HG02852 (cell line): ENCODE data around the gene CYTH3.
"Not testable (repeated sequence)": the region's sequence is repeated elsewhere in the genome, so short reads cannot be mapped to it uniquely, and the experiment has no call there.

Experiments
- ATAC-seq: cut with Tn5 transposase; IDR thresholded peaks from one replicate; pipeline ENCODE4 v1.9.1; 2021; ENCODE audit warnings: mild to moderate bottlenecking, moderate library complexity; ENCODE audit not compliant: unreplicated experiment

The CYTH3 gene, protein sequence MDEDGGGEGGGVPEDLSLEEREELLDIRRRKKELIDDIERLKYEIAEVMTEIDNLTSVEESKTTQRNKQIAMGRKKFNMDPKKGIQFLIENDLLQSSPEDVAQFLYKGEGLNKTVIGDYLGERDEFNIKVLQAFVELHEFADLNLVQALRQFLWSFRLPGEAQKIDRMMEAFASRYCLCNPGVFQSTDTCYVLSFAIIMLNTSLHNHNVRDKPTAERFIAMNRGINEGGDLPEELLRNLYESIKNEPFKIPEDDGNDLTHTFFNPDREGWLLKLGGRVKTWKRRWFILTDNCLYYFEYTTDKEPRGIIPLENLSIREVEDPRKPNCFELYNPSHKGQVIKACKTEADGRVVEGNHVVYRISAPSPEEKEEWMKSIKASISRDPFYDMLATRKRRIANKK

DNA sequence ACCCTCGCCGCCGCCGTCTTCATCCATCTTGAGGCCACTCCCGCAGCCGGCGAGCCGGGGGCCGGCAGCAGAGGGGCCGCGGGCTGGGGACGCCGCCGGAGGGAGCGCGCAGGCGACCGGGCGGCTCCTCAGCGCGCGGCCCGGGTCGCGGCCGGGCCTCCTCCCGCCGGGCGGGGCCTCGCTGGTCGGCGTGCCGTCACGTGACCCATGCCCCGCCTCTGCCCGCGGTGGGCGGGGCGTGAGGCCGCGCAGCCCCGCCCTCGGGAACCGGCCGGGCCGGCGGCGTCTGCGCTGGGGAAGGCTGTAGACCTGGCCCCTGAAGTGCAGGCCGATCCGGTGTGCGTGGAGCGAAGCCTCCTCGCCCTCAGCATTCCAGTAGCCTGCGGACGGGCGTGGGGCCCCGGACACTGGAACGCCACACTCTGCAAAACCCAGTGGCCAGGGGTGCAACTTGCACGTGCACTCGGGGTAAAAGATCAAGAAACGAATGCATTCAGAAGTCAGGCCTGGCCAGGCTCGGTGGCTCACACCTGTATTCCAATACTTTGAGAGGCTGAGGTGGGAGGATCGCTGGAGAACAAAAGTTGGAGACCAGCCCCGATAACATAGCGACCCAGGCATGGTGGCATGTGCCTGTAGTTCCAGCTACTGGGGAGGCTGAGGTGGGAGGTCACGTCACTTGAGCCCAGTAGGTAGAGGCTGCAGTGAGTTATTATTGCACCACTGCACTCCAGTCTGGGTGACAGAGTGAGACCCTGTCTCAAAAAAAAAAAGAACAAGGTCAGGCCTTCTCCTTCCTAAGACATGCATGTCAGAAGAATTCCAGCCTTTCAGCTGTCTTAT, at the start of gene CYTH3:
TSS of gene CYTH3 (minus strand) at position 144 of the 843 bp plus-strand sequence. CDS start at position 27, 117 bp downstream.
- ATAC-seq, result peak; percentile 87

DNA sequence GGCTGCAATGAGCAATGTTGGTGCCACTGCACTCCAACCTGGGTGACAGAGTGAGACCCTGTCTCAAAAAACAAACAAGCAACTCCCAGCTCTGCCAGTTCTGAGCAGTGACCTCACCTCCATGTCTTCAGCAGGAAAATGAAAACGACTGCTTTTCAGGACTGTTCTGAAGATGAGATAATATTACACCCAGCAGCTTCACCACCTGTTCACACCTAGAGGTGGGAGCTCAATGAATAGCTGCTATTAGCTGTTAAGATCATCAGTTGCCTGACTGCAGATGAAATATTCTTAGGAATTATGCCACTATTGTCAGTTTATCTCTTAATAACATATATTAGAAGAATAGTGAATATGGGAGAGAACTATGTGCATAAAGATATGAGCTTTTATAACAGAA, 48.4 kb upstream of the CYTH3 start:
- no peak for ATAC-seq

DNA sequence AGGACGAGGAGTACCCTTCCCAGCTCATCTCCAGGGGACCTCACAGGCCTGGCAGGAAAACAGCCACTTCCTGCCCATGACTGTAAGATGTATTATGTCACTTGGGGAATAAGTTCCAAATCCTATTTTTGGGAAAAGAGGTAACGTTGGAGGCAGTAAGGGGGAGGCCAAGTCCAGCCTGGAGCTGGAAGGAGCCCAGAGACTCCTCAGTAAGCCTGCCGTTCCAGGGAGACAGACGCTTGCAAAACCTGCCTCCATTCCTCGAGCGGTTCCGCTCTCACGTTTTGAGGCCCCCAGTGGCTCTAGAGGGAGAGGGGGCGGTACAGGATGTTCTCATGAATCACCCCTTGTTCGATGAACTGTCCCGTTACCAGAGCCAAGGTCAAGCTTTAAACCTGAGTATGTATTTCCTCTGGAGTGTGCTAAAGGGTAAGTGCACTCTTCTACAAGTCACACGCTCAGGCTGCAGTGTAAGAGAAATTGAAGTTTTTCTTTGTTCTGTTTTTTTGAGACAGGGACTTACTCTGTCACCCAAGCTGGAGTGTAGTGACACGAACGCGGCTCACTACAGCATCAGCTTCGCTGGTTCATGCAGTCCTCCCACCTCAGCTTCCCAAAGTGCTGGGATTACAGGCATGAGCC, 45.5 kb upstream of the CYTH3 start:
- no peak for ATAC-seq

DNA sequence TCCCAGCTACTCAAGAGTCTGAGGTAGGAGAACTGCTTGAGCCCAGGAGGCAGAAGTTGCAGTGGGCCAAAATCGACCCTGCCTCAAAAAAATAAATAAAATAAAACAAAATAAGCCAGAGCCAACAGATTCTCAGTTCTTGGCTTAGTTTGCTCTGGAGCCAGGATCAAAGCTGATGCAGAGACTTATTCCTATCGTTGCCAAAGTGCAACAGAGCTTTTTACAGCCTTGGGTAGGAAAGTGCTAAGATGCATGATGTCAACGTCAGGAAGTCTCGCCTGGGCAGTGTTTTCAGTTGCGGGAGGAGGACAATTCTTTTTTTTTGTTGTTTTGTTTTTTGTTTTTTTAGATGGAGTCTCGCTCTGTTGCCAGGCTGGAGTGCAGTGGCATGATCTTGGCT, 43.8 kb upstream of the CYTH3 start:
- no peak for ATAC-seq

DNA sequence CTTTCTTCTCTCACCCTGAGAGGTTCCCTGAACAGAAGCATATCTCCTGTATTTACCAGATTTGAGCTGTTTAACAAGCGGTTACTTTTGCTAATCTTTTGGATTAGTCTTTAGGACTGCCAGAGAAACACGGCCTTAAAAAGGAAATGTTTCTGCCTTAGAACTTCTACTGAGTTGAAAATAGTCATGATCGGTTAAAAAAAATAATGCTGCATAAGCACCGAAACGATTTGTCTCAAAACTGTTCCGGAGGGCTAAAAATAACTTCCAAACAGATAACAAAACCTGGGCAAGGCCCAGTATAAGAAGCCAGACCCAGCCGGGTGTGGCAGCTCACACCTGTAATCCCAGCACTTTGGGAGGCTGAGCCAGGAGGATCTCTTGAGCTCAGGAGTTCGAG, 43.3 kb upstream of the CYTH3 start:
- ATAC-seq, result no peak

DNA sequence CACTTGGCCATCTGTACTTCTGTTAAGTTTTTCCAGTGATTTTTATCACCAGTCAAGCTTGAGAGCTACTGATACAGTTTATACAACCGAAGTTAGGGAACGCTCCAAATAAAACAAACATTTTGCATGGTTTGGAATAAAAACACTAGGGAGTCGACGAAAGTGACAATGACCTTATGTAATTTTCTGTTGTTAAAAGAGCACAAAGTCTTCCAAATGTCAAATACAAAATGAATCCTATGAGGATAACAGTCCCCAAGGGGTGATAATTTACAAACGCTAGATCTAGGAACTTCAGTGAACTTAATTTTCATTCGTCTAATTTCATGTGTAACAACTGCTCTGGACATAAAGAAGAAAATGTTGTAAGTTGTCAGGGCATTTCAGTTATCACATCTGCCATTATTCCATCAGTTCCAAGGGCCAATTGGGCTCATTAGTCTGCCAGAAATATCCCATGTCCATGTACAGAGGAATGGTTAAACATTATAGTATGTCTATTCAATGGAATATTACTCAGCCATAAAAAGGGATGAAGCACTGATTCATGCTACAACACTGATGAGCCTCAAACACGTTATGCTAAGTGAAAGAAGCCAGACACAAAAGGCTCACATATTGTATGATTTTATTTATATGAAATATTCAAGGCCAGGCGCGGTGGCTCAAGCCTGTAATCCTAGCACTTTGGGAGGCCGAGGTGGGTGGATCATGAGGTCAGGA, 38.0 kb upstream of the CYTH3 start:
- ATAC-seq, result no peak

DNA sequence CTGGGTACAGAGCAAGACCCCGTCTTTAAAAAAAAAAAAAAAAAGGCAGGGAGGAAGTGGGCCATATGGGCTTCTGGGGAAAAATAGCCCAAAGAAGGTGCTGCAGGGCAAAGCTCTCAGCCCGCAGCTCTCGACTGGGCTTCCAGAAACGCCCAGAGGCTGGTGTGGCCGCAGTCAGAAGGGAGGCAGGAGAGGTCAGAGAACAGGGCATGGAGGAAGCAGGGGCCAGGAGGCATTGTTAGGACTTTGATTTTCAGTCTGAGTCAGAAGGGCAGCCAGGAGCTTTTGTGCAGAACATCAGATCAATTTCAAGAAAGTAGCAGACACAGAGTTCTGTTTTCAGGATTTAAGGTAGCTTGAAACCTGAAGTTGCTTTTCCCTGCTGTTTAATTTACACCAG, 35.3 kb upstream of the CYTH3 start:
- ATAC-seq, result no peak

DNA sequence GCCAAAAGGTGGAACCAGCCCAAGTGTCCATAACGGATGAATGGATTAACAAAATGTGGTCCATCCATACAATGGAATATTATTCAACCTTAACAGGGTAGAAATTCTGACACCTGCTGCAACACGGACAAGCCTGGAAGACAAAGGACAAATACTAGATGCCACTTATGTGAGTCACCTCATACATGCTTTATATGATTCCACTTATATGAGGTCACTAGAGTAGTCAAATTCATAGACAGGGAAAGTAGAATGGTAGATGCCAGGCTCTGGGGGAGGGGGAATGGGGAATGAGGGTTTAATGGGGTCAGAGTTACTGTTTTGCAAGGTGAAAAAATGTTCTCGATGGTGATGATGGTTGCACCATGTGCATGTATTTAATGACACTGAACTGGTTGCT, 34.0 kb upstream of the CYTH3 start:
- ATAC-seq, result no peak

DNA sequence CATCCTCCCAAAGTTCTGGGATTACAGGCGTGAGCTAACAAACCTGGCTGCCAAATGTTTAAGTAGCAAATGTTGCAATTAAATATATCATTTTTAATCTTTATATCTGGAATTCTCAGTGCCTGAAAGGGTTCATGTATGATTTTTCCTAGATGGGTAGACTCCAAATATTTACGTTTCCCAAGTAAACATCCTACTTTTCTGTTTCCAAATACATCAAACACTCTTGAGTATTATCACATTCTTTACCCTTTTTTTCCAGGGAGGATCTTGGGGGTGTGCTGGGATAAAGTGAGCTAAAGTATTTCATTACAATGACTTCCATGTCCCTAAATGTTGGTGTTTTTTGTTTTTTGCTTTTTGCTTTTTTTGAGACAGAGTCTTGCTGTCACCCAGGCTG, 32.9 kb upstream of the CYTH3 start:
- ATAC-seq, result no peak

DNA sequence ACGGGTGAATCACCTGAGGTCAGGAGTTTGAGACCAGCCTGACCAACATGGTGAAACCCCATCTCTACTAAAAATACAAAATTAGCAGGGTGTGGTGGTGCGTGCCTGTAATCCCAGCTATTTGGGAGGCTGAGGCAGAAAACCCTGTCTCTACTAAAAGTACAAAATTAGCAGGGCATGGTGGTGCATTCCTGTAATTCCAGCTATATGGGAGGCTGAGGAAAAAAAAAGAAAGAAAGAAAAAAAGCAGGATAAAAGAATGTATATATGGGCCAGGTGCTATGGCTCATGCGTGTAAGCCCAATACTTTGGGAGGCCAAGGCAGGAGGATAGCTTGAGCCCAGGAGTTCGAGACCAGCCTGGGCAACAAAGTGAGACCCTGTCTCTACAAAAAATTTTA, 29.0 kb upstream of the CYTH3 start:
- ATAC-seq, result not testable (repeated sequence)

DNA sequence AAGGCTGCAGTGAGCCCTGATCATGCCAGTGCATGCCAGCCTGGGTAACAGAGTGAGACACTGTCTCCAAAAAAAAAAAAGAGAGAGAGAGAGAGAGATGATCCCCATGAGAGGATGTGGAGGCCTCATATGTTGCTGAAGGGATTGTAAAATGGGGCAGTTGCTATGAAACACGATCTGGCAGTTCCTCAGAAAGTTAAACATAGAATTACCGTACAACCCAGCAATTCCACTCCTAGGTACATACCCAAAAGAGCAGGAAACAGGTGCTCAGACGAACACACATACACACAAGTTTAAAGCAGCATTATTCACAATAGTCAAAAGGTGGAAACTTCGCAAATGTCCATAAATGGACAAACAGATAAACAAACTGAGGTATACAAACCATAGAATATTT, 27.4 kb upstream of the CYTH3 start:
- ATAC-seq, result no peak

DNA sequence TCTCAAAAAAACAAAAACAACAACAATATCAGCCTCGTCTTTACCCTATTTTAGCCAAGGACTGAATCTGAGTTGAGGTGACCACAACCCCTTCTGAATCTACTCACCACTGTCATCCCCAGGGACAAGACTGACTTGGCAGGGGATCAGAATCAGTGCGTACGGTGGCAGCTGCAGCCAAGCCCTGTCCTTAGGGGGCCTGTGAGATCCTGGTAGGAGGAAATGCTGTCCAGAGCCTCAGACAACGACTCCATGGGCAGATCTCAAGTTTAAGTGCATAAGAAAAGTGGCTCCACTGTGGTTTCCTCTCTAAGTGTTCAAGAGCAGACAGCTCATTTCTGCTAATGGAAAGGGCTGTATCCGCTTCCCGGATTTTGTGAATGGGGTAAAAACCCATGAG, 22.4 kb upstream of the CYTH3 start:
- ATAC-seq, result no peak

DNA sequence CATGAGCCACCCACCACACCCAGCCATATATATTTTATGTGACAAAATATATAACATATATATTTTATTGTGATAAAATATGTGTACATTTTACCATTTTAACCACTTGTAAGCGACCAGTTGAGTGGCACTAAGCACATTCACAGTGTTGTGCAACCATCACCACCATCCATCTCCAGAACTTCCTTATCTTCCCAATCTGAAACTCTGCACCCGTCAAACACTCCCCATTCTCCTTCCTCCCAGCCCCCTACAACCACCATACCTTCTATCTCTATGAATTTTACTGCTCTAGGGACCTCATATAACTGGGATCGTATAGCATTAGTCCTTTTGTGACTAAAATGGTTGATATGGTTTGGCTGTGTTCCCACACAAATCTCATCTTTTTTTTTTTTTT, 20.8 kb upstream of the CYTH3 start:
- no peak for ATAC-seq

DNA sequence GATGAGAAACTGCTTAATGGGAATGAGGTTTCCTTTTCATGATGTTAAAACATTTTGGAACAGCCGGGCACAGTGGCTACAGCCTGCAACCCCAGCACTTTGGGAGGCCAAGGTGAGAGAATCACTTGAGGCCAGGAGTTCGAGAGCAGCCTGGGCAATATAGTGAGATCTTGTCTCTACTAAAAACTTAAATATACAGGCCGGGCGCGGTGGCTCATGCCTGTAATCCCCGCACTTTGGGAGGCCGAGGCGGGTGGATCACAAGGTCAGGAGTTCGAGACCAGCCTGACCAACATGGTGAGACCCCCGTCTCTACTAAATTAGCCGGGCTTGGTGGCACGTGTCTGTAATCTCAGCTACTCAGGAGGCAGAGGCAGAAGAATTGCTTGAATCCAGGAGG, 19.5 kb upstream of the CYTH3 start:
- not testable (repeated sequence) for ATAC-seq

DNA sequence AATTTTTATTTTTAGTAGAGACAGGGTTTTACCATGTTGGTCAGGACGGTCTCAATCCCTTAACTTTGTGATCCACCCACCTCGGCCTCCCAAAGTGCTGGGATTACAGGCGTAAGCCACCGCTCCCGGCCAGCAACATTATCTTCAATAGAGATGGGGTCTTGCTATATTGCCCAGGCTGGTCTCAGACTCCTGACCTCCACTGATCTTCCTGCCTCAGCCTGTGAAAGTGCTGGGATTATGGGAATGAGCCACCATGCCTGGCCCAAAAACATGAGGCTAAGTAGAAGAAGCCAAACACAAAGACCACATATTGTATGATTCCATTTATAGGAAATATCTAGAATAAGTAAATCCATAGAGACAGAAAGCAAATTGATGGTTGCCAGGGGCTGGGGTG, 19.1 kb upstream of the CYTH3 start:
- ATAC-seq, result no peak

DNA sequence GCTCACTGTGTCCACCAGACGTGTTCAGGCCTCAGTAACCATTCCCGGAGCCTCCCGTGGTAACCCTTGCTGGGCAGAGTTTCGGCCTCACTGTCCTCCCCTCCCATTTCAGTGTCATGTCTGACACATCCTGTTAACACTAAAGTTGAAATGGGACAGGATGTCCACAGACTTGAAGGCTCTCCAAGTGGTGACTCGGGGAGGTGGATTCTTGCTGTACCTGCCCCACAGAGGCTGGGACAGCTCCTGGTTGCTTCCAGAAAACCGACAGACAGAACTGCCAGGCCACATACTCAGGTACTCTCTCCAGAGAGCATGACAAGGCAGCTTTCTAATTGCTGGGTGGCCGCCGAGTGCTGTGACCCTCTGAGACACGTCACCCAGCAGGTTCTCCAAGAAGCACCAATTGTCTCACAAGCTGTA, 17.9 kb upstream of the CYTH3 start:
- no peak for ATAC-seq

DNA sequence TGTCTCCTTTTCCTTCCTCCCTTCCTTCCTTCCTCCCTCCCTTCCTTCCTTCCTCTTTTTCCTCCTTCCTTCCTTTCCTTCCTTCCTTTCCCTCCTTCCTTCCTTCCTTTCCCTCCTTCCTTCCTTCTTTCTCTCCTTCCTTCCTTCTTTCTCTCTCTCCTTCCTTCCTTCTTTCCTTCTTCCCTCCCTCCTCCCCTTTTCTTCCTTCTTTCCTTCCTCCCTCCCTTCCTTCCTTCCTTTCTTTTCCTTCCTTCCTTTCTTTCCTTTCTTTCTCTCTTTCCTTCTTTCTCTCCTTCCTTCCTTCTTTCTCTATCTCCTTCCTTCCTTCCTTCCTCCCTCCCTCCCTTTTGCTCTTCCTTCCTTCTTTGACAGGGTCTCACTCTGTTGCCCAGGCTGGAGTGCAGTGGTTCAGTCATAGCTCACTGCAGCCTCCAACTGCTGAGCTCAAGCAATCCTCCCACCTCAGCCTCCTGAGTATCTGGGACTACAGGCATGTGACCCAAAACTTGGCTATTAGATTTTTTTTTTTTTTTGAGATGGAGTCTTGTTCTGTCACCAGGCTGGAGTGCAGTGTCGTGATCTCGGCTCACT, 15.9 kb upstream of the CYTH3 start:
- ATAC-seq, result no peak

DNA sequence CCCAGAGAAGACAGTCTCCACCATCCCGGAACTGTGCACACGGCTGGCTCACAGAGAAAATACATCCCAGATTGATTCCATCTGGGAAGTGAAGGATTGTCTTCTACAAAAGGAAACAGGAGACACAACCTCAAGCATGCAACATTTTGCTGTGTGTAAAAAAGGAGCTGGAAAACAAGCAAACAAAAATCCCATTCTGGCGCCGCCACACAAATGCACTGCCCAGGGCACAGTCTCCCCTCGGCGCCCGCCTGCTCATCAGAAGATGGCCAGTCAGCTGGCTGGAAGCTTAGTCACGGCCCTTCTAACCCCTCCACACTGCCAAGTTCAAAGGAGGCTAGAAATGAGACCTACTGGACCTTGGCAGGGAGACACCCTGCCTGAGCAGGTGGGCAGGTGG, 14.1 kb upstream of the CYTH3 start:
- ATAC-seq, result no peak

DNA sequence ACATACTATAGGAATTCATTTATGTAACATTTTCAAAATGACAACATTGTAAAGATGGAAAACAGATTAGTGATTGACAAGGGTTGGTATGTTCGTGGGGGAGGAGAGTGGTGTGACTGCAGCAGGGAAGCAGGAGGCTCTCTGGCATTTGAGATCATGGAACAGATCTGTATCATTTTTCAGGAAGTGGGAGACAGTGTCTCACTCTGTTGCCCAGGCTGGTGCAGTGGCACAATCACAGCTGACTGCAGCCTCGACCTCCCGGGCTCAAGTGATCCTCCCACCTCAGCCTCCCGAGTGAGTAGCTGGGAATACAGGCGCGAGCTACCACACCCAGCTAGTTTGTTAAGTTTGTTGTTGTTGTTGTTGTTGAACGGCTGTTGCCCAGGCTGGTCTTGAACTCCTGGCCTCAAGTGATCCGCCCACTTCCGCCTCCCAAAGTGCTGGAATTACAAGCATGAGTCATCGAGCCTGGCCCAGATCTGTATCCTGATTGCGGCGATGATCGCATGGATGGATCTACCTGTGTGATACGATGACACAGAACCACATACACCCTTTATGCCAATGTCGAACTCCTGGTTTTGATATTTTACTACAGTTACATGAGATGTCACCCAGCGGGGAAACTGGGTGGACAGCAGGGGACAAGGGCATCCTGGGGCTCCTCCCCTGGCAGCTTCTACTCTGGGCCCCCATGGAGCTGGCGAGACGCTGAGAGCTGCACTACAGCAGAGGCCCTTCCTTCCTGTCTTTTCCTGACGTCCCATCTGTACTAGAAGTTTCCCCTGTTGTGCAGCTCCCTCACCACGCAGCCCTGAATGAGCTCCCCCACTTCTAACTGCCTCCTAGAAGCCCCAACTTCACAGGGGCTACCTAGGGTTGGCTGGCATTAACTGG, 12.3 kb upstream of the CYTH3 start:
- no peak for ATAC-seq

DNA sequence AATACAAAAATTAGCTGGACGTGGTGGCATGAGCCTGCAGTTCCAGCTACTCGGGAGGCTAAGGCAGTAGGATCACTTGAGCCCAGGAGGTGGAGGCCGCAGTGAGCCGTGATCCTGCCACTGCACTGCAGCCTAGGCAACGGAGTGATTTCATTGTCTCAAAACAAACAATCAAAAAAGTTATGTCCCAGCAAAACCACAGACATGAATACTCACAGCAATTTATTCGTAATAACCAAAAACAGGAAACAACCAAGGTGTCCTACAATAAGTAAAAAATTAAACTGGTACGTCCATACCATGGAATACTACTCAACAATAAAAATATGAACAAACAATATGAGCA, 11.6 kb upstream of the CYTH3 start:
- no peak for ATAC-seq
